OCI-M1 (cell line): ENCODE measurements around the gene TBC1D5.
"Not testable (repeated sequence)": the region's sequence is repeated elsewhere in the genome, so short reads cannot be mapped to it uniquely, and the experiment has no call there.

Source experiments
- DNase-seq: peaks from one replicate; lab custom pipeline; 2025; lab: John Stamatoyannopoulos, UW

Gene TBC1D5

DNA sequence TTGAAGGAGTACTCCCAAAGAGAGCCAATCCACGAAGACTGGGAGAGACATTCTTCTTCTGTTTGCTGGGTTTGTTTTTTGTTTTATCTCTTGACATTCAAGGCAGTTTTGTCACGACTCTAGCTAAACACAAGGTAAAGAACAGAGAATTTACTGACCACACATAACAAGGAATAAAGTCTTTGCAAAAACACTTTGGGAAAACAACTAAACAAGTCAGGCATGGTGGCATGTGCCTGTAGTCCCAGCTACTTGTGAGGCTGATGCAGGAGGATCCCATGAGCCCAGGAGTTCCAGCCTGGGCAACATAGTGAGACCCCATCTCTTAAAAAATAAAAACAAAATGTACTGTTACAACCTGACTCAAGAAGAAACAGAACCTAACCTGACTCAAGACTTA lies 28.0 kb downstream of the TBC1D5 start:
- DNase-seq = no peak

DNA sequence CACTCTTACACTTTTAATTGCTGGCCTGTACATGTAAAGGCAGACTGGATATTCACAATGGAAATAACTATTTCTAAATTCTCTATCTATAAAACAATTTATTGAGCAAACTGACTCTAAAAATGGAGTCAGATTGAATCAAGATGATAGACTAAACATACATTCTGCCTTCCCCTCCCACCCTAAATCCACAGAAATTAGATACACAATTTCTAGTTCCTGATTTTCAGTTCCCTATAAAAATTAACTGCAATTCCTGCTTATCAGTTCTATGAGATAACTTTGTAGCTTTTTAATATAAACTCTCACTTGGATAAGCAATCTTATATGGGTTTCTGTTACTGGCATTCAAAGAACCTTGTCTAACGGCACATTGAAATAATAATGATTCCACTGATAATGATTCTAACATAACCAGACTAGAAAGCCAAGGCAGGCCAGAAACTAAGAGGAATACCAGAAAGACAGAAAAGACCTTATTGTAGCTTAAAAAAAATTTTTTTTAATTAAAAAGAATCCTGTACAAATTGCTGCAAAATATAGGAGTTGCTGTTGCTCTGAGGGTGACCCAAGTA lies 33.1 kb downstream of the TBC1D5 start:
- peak; percentile 20 for DNase-seq

DNA sequence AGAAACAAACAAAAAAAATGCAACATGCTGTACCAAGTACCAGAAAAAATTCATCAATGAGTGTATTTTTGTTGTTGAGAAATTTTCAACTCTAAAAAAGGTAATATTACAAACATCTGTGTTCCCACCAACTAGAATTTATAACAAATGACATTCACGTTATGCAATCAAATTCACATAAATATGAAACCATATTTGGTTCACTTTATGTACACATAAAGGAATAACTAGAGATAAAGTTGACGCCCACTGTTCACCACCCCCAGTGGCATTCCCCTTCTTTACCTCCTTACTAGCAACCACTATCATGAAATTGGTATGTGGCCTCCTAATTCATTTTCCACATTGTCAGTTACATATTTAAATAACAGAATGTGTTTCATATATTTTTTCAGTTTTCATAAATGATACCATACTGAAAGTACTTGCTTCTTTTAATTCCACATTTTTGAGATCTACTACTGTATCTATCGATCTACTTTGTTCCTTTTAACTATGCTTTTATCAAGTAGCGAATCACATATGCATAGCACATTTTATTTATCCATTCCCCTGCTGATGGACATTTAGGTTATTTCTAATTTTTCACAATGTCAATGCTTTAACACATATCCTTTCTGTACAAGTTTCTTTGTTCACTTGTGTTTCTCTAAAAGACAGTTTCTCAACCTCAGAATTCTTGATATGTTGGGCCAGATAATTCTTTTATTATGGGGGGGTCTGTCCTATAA lies 34.5 kb downstream of the TBC1D5 start:
- no peak for DNase-seq

DNA sequence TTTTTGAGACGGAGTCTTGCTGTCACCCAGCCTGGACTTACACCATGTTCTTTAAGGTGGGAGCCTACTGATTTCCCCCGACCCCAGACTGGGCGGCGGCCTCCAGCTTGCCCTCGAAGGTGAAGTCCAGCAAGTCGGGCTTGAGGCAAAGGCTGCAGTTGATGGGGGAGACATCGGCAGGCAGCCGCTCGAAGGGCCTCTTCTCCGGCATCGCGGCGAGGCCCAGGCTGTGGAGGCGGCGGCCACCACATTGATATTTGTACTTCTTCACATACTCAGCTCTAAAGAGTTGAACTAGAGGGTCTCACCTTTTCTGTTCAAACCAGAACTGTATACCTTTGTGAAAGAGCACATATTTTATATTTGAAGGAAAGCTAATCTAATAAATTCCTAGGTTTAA lies 36.4 kb downstream of the TBC1D5 start:
- not testable (repeated sequence) for DNase-seq

DNA sequence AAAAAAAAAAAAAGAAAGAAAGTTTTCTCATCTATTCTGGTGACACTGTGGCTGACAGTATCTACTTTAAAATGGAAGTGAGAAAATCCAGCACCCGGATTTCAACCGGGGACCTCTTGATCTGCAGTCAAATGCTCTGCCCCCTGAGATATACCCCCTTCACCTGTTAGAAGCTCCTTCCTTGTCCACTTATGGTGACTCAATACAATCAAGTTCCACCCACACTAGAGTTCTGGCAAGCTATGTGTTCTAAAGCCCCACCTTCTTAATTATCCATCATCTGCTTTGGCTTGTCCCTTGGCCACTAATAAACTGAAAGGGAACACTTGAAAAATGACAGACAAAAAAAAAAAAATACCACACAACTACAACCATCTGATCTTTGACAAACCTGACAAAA lies 42.6 kb downstream of the TBC1D5 start:
- not testable (repeated sequence) for DNase-seq

DNA sequence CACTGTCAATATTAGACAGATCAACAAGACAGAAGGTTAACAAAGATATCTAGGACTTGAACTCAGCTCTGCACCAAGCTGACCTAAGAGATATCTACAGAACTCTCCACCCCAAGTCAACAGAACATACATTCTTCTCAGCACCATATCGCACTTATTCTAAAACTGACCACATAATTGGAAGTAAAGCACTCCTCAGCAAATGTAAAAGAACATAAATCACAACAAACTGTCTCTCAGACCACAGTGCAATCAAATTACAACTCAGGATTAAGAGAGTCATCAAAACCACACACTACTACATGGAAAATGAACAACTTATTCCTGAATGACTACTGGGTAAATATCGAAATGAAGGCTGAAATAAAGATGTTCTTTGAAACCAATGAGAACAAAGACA lies 46.8 kb downstream of the TBC1D5 start:
- not testable (repeated sequence) for DNase-seq

DNA sequence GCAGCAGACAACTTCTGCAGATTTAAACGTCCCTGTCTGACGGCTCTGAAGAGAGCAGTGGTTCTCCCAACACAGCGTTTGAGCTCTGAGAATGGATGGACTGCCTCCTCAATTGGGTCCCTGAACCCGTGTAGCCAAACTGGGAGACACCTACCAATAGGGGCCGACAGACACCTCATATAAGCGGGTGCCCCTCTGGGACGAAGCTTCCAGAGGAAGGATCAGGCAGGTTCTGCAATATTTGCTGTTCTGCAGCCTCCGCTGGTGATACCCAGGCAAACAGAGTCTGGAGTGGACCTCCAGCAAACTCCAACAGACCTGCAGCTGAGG lies 48.8 kb downstream of the TBC1D5 start:
- not testable (repeated sequence) for DNase-seq

DNA sequence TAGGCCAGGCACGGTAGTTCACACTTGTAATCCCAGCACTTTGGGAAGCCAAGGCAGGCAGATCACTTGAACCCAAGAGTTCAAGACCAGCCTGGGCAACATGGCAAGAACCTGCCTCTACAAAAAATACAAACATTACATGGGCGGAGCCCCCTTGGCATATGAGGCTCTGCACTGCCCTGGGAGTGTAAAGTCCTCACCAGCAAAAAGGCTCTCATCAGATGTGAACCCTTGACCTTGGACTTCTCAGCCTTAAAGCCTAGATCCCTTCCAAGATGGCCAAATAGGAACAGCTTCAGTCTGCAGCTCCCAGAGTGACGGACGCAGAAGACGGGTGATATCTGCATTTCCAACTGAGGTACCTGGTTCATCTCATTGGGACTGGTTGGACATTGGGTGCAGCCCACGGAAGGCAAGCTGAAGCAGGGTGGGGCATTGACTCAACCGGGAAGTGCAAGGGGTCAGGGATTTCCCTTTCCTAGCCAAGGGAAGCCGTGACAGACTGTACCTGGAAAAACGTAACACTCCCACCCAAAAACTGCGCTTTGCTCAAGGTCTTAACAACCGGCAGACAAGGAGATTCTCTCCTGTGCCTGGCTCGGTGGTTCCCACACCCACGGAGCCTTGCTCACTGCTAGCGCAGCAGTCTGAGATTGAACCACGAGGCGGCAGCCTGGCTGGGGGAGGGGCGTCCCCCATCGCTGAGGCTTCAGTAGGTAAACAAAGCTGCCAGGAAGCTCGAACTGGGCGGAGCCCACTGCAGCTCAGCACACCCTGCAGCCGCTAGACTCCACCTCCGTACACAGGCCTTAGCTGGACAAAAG lies 49.4 kb downstream of the TBC1D5 start:
- not testable (repeated sequence) for DNase-seq

DNA sequence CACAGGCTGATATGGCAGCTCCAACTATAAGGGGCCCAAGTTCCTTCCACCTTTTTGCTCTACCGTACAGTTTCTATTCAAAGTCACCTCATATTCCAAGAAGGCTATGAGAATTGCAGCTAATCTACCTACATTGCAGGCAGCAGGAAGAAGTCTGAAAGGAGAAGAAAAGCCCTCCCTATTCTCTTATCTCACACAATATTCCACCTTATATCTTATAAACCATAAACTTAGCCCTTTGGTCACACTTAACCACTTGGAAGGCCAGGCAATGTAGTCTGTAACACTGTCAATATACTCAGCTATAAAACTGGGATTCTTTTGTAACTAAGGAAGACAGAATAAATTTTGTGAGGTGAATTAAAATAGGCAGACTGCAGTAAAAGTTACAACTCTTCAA lies 54.9 kb downstream of the TBC1D5 start:
- peak; percentile 25 for DNase-seq

DNA sequence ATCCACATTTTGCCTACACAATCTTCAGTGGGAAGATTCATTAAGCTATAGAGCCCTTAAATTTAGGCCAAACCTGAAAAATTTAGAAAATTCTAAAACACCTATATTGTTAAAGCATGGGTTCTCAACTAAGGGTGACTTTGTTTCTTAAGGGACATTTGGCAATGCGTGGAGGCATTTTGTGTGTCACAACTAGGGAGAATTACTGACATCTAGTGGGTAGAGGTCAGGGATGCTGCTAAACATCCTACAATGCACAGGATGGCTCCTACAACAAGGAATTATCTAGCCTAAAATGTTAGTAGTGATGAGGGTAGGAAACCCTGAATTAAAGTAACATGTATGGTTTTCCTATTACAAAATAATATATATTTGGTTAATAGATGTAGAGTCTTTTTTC lies 55.8 kb downstream of the TBC1D5 start:
- peak; percentile 62 for DNase-seq

DNA sequence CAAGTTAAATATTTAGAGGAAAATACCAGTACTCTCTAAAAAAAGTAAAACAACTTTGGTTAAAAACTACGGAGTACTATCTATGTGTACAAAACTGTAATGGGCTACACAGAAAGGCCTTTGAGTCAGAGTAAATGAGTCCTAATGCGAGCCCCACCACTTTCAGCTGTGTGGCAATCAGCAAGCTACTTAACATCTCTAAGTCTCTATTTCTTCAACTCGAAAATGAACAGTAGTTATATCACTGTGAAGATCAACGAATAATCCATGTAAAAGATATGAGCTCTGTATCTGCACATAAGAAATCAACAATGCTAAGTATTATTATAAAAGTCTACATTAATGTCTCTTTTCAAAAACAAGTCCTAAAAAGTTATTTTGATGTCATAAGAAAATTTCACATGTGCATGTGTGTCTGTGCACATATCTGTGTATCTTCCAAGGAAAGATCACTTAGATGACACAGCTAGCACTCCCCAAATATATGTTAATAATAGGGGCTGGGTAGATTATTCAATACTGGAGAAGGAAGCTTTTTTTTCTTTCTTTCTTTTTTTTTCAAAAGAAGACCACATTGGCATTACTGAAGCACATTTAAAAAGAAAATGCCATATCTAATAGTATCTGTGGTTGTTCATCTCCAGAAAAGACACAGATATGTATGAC lies 58.8 kb downstream of the TBC1D5 start:
- no peak for DNase-seq

DNA sequence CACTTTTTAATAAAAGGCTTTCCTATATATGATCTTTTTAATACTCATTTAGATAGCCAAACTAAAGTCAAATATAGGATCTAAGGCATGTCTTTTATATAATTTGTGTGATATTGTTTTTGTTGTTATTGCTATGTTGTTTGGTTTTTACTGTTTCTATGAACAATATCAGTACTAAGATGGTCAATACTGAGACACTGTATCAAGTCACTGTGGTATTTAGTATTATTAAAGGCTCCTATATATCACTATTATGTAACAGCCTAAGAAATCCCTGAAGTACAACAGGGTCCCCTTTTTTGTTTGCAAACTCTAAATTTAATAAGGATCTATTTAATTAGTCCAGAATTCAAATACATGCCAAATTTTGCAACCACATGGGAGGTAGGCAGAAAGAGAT lies 61.9 kb downstream of the TBC1D5 start:
- no peak for DNase-seq

DNA sequence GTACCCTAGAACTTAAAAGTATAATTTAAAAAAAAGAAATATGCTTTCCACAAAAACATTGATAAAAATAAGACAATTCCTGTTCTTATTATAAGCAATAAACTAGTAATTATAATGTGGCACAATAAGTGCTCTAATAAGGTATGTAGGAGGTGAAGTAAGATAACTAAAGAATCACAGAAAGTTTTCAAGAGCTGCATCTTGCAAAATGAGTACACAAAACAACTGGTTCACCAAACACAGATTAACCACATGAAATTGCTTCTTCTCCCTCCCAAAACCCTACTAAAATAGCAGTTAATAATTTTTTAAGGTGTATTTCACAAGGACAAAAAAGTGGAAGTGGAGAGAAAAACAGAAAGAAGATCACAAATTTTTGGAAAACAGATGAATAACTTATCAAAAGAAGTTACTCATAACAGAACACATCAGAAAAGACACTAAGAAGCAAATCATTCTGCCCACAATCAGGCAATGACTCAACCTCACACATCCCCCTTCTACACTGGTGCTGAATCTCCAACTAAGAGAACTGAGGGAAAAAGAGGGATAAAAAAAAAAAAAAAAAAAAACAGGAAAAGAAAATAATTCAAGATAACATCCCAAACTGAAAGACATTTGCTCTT lies 64.2 kb downstream of the TBC1D5 start:
- peak; percentile 29 for DNase-seq

DNA sequence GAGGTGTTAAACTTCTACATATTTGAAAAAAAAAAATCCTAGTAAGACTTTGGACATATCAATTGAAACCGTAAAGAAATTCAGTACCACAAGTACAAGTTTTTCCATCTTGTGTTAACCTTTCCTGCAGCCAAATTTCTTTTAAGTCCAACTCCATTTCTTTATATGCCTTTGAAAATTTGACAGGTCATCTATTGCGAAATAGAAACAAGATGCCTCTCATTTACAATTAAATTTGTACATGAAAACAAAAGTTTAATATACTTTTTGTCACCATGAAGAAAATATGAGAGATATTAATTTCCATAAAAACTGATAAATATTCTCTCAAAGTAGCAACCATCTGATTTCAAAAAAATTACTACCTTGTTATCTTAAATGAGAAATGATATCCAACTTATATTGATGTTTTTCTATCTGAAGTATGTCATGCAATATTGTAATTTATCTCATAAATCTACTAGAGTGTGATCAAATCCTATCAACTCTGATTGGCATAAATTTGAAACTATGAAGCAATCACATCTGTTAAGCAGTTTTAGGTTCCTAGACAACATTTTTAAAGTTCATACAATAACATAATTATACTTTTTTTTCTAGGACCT lies 68.2 kb downstream of the TBC1D5 start:
- DNase-seq = no peak

DNA sequence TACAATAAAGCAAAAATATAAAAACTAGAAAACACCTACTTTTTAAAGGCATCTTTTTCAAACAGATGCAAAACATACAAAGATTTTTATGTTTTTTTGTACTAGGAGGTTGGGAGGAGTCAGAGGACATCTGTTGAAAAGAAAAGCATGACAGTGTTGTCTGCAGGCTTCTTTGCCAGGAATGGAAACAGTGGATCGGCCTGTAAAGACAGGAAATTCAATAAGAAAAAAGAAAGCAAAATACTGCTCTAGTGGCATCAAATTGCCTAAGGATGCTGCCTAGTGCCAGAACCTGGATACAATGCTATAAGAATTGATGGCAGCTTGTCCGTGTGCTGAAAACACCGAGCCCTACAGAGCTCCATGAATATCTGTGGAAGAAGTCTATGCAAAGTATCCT lies 69.9 kb downstream of the TBC1D5 start:
- no peak for DNase-seq

DNA sequence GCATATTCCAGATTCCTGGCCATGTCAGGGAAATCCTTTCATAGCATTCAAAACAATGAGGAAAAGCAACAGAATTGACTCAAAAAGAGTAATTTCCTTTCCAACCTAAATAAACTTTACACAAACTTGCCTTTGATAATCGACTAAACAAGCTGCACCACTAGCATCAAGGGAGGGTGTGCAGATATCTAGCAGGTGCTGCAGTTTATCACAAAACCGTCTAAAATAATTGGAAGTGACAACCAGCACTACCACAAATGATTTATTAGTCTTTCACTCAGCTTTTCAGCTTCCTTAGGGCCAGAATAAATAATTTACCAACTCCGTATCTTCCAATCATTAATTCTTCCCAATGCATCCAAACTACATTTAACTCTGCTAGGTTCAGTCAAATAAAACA lies 71.7 kb downstream of the TBC1D5 start:
- DNase-seq = no peak

DNA sequence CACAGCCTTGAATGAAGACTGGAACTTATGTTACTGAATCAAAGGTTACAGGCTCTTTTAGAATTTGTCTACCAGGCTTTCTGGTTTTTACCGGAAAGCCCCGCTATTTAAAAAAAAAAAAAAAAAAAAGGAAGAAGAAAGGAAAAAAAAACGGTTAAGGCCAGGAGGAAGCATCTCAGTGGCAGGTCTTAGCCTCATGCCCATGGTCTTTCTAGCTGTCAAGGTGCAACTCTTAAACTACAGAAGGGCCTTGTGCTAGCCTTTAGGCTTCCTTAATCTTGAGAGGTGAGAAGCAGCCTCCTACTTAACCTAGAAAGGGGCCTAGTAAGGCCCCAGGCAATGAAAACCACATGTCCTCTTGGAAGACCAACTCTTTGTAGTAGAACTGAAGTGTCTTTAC lies 77.5 kb downstream of the TBC1D5 start:
- no peak for DNase-seq

DNA sequence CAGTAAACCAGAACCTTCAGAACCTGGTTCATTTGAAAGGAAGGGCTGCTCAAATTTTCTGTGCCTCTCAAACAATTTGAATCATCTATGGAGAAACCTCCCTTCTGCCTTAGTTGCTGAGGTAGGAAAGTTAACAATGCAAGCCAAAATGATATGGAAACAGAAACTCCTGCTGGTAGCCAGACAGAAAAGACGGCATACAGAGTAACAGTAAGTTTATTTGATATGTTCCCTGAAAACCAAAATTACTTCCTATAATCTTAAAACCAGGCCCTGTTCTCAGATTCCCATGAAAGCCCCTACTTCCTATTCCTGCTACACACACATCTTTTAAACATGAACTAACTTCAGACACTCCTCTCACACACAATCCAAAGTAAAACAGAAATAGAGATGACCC lies 86.2 kb downstream of the TBC1D5 start:
- no peak for DNase-seq

DNA sequence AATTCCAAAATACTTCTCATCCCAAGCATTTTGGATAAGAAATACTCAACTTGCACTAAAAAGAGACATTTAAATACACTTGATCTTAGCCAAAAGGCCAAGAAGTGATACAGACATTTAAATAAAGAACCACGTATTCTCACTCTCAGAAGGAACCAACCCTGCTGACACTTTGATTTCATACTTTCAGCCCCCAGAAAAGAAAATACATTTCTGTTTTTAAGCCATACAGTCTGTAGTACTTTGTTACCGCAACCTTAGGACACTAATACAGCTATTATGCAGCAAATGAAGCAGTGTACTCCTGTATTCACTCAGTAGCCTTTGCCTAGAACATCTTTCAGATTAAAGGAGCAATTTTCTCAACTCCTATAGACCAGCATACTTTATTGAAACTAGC lies 86.7 kb downstream of the TBC1D5 start:
- no peak for DNase-seq

DNA sequence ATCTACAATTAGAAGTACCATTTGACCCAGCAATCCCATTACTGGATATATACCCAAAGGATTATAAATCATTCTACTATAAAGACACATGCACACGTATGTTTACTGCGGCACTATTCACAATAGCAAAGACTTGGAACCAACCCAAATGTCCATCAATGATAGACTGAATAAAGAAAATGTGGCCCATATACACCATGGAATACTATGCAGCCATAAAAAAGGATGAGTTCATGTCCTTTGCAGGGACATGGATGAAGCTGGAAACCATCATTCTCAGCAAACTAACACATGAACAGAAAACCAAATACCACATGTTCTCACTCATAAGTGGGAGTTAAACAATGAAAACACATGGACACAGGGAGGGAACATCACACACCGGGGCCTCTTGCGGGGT lies 92.7 kb downstream of the TBC1D5 start:
- DNase-seq = not testable (repeated sequence)

DNA sequence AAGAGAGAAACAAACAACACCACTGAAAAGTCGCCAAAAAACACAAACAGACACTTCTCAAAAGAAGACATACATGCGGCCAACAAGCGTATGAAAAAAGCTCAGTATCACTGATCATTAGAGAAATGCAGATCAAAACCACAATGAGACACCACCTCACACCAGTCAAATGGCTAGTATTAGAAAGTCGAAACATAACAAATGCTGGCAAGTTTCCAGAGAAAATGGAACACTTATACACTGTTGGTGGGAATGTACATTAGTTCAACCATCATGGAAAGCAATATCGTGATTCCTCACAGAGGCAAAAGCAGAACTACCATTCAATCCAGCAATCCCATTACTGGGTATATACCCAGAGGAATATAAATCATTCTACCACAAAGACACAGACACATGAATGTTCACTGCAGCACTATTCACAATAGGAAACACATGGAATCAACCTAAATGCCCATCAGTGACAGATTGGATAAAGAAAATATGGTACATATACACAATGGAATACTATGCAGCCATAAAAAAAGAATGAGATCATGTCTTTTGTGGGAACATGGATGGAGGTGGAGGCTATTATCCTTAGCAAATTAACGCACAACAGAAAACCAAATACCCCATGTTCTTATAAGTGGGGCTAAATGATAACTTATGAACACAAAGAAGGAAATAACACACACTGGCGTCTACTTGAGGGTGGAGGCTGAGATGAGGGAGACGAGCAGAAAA lies 93.6 kb downstream of the TBC1D5 start:
- DNase-seq = not testable (repeated sequence)
